GM20000 (cell line): Measurements from ENCODE around the gene TBC1D3I.

Experiments
- DNase-seq: peaks from one replicate; pipeline ENCODE4 v3.0.0; 2012; ENCODE audit warnings: low spot score
- TF ChIP-seq, protein P1 (sequence below): IDR thresholded peaks from 2 replicates; pipeline ENCODE4 v1.5.1; 2012; ENCODE audit warnings: mild to moderate bottlenecking, control low read depth; ENCODE audit errors: extremely low read depth, missing control alignments

The TBC1D3I gene

GRCh38 chr17:36204724-36205500 lies 59.5 kb downstream of the TBC1D3I start:
- DNase-seq, result no peak
- TF ChIP-seq, protein P1, sequence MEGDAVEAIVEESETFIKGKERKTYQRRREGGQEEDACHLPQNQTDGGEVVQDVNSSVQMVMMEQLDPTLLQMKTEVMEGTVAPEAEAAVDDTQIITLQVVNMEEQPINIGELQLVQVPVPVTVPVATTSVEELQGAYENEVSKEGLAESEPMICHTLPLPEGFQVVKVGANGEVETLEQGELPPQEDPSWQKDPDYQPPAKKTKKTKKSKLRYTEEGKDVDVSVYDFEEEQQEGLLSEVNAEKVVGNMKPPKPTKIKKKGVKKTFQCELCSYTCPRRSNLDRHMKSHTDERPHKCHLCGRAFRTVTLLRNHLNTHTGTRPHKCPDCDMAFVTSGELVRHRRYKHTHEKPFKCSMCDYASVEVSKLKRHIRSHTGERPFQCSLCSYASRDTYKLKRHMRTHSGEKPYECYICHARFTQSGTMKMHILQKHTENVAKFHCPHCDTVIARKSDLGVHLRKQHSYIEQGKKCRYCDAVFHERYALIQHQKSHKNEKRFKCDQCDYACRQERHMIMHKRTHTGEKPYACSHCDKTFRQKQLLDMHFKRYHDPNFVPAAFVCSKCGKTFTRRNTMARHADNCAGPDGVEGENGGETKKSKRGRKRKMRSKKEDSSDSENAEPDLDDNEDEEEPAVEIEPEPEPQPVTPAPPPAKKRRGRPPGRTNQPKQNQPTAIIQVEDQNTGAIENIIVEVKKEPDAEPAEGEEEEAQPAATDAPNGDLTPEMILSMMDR, result no peak
